GM12874 (cell line): ENCODE measurements around the gene CR1.

Source experiments
- TF ChIP-seq, protein P1 (sequence below): IDR thresholded peaks from 2 replicates; pipeline ENCODE4 v1.5.1; 2011; ENCODE audit warnings: low read depth, mild to moderate bottlenecking, control low read depth, low read length, moderate library complexity; ENCODE audit not compliant: insufficient read depth

Gene CR1

DNA sequence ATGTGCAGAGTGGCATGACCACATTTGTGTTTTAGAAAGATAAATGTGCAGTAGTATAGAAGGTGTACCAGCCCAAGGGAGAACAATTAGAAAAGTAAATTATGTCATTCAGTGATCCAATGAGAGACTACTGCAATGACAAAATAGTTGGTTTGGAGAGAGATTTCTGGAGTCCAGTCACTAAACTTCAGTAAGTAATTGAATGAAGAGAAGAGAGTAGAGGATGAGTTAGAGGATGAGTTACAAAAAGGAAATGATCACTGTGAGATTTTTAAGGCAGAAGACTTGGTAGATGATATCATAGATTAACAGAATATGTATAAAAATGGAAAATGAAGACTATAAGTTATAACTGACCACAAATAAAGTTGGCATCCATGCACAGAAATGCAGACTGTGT is 33.4 kb upstream of the CR1 start:
- TF ChIP-seq, protein P1, sequence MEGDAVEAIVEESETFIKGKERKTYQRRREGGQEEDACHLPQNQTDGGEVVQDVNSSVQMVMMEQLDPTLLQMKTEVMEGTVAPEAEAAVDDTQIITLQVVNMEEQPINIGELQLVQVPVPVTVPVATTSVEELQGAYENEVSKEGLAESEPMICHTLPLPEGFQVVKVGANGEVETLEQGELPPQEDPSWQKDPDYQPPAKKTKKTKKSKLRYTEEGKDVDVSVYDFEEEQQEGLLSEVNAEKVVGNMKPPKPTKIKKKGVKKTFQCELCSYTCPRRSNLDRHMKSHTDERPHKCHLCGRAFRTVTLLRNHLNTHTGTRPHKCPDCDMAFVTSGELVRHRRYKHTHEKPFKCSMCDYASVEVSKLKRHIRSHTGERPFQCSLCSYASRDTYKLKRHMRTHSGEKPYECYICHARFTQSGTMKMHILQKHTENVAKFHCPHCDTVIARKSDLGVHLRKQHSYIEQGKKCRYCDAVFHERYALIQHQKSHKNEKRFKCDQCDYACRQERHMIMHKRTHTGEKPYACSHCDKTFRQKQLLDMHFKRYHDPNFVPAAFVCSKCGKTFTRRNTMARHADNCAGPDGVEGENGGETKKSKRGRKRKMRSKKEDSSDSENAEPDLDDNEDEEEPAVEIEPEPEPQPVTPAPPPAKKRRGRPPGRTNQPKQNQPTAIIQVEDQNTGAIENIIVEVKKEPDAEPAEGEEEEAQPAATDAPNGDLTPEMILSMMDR: no peak

GRCh38 chr1:207463021-207463420 is 32.9 kb upstream of the CR1 start:
- TF ChIP-seq, protein P1: no peak

GRCh38 chr1:207463571-207463970 is 32.4 kb upstream of the CR1 start:
- TF ChIP-seq, protein P1: no peak

- TF ChIP-seq, protein P1: no peak
Observed at GRCh38 chr1:207470927-207471326, 25.0 kb upstream of the CR1 start.

DNA sequence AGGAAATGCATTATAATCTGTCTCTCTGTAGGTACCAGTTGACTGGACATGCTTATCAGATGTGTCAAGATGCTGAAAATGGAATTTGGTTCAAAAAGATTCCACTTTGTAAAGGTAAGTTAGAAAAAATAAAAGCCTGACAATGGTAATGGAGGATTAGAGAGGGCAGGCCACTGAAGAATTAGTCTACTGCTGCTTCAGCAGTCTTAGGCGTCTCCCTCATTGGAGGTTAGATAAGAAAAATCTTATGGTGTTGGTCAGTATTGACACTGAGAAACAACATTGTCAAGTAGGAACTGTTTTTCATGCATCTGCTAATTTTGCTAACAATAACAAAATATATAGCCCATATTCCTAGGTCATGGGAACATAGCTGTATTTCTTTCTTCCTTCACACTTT is 21.7 kb upstream of the CR1 start:
- TF ChIP-seq, protein P1: no peak

DNA sequence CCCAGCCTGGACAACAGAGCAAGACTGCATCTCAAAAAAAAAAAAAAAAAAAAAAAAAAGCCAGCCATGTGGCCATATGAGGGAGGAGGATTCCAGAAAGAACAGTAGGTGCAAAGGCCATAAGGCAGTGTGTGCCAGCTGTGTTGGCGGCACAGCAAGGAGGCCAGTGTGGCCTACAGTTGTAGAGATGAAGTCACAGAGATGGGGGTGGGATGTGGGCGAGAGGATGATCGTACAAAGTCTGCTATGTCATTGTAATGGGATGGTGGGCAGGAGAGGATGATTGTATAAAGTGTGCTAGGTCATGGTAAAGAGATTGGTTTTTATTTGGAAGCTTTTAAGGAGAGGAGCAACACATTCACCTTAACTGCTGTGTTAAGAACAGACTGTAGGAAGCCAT is 9.8 kb upstream of the CR1 start:
- TF ChIP-seq, protein P1: no peak

GRCh38 chr1:207487636-207488035 is 8.3 kb upstream of the CR1 start:
- TF ChIP-seq, protein P1: no peak

DNA sequence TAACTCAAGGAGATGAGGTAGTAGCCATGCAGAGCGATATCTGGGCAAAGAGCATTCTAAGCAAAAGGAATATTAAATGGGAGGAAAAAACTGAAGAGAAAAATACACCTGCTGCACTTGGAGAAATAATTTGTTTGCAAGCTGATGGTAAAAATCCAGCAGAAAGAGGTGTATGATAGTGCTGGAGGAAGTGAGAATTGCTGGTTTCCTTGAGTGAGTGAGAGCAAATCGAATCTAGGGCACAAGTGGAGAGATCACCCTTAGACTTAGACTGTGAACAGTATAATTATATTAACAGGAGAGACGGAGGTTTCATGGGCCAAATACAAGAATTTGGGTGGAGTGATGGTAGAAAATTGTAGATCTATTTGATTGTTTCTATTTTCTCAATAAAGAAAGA is 2.7 kb upstream of the CR1 start:
- TF ChIP-seq, protein P1: no peak
